ENCODE data around the gene NOS1. TPM values are rescaled to one million over a fixed set of nuclear protein-coding genes. Genes with fewer than 3 reads are reported as not detected.
"Not testable (repeated sequence)": the region's sequence is repeated elsewhere in the genome, so short reads cannot be mapped to it uniquely, and the experiment has no call there.

The NOS1 gene
- total and polyA plus RNA-seq, 5 donors, result 0.07 to 0.71 (median 0.23) TPM

DNA sequence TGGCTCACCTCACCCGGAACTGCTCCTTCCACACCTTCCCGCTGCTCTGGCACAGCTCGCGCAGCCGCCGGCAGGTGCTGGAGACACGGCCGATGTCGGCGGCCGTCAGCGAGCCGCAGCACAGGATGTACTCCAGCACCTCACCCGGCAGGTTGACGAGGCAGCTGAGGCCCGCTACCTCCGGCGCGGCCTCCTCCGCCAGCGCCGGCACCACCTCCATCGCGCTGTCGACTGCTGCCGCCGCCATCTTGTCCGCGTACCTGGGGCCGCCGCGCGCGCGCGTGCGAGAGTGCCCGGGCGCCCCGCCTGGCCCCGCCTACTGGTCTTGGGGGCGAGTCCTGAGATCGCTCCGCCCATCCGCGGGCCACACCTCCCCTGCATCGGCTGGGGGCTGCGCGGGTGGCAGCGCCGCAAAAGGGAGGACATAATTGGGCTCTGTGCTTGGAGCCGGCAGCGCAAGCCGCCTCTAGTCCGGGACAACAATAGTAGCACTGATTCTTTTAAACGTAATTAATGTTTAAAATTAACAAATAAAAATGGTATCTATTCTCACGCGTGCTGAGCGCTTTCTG is 171.1 kb downstream of the NOS1 start, which contains the start of gene FBXO21:
Gene FBXO21, minus strand, starts transcription at position 261 of the 572 bp plus-strand sequence. Its CDS starts 14 bp downstream, at position 247.
- H3K9me3 ChIP-seq (ENCODE audit: control insufficient read depth, low read length), result no peaks in the 10 kb centered on the region
- no peaks in the 10 kb centered on the region for H3K4me1 ChIP-seq (ENCODE audit: control insufficient read depth, insufficient read depth, low read length)
- DNase-seq, result peak; percentile 92 to 97 (median 97)
- 1% methylated on average over 59 of the region's 59 CpGs for WGBS
- peak within 1 kb of the TSS; percentile 93 for H3K4me3 ChIP-seq (ENCODE audit: low read length)
- peak within 1 kb of the TSS; percentile 68 for H3K27ac ChIP-seq (ENCODE audit: low read length)
- peak; percentile 98 for ATAC-seq
- no peaks in the 10 kb centered on the region for H3K27me3 ChIP-seq (ENCODE audit: control insufficient read depth, insufficient read depth)
- intact Hi-C loops (cut with DNase I), result no loop called here

DNA sequence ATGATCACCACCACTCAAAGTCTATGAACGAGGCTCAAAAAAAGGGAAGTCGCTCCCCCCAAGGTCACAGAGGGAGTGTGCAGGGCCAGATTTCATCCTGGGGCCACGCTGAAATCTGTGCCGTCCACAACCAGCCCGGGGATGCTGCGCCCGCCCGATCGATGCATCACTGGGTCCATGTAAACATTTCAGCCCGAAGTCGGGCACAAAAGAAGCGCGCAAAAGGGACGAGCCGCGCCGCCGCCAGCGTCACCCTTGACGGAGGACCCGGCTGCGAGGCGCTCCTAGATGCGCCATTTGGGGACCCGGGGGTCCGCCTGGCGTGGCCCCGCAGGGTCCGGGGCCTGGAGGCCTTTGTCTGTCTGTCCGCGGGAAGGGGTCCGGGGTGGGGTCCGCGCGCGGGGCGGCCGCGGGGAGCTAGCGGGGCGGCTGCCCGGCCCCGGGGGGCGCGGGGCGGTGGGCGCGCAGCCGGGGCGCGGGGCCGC is 171.7 kb downstream of the NOS1 start:
- intact Hi-C loops (cut with DNase I), result no loop called here
- under 1% methylated on average over 52 of the region's 52 CpGs for WGBS
- peak; percentile 3 to 8 for ATAC-seq

DNA sequence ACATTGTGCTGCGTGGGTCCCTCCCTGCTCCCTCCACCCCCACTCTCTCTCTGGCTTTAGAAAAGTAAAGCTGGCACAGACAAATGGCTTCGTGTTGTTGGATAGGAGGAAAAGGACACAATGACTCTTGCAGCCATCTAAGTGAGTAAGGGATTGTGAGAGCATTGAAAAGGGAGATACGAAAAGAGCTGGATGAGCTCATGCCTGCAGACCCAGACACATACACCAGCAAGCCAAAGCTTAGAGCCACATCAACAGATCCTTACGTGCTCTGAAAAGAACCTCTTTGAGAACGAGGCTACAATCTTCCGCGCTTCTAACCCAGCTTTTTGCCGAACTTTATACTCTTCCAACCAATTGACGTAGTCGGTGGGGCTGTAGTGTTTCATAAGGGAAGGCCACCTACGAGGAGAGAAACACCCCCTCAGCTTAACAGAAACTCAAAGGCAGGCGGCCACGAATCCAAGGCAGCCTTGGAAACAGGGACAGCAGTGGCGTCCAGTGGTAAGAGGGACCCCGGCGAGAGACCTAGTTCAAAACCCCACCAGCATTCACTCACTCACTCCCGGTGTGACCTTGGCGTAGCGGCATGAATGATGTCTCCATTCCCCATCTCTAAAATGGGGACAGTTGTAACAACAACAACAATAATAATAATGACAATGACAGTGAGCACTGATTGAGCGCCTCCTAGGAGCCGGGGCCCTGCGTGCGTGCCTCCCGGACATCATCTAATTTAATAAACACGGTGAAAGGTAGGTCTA is 172.3 kb downstream of the NOS1 start:
- 19% methylated on average over 25 of the region's 25 CpGs for WGBS
- intact Hi-C loops (cut with DNase I), result no loop called here
- ATAC-seq, result peak; percentile 56 to 58

More for the DNA sequence above, 171.7 kb downstream of the NOS1 start:
- Histone ChIP-seq H3K27me3 (ENCODE audit: control insufficient read depth, insufficient read depth) (no peaks in the 10 kb centered on the region), H3K4me3 (ENCODE audit: low read length) (peak overlapping the region; percentile 93), H3K4me1 (ENCODE audit: control insufficient read depth, insufficient read depth, low read length) (no peaks in the 10 kb centered on the region), H3K9me3 (ENCODE audit: control insufficient read depth, low read length) (no peaks in the 10 kb centered on the region), H3K27ac (ENCODE audit: low read length) (peak overlapping the region; percentile 68)
- DNase-seq, result peak; percentile 26 to 73 (median 71)

DNA sequence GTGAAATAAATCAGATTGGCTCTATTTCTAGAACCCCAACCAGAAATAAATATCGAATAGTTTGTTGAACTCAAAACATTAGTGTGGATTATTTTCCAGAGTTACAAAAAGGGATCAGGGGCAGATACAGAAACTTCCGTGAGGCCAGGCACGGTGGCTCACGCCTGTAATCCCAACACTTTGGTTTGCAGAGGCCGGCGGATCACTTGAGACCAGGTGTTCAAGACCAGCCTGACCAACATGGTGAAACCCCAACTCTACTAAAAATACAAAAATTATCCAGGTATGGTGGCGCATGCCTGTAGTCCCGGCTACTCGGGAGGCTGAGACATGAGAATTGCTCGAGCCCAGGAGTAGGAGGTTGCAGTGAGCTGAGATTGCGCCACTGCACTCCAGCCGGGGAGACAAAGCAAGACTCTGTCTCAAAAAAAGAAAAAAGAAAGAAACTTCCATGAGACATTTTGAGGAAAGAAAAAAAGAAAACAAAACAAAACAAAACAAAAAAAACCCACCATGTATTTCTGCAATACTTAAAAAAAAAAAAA is 173.2 kb downstream of the NOS1 start:
- Histone ChIP-seq H3K27me3 (ENCODE audit: control insufficient read depth, insufficient read depth) (no peaks in the 10 kb centered on the region), H3K4me3 (ENCODE audit: low read length) (no peak overlapping the region), H3K4me1 (ENCODE audit: control insufficient read depth, insufficient read depth, low read length) (no peaks in the 10 kb centered on the region), H3K9me3 (ENCODE audit: control insufficient read depth, low read length) (no peaks in the 10 kb centered on the region), H3K27ac (ENCODE audit: low read length) (no peak overlapping the region)
- no peak for DNase-seq
- ATAC-seq, result no peak
- 95% methylated on average over 12 of the region's 12 CpGs for WGBS
- intact Hi-C loops (cut with DNase I), result no loop called here

More for the DNA sequence above, 172.3 kb downstream of the NOS1 start:
- peak overlapping the region; percentile 93 for H3K4me3 ChIP-seq (ENCODE audit: low read length)
- H3K27ac ChIP-seq (ENCODE audit: low read length), result peak overlapping the region; percentile 68
- H3K27me3 ChIP-seq (ENCODE audit: control insufficient read depth, insufficient read depth), result no peaks in the 10 kb centered on the region
- no peaks in the 10 kb centered on the region for H3K9me3 ChIP-seq (ENCODE audit: control insufficient read depth, low read length)
- H3K4me1 ChIP-seq (ENCODE audit: control insufficient read depth, insufficient read depth, low read length), result no peaks in the 10 kb centered on the region
- no peak for DNase-seq

DNA sequence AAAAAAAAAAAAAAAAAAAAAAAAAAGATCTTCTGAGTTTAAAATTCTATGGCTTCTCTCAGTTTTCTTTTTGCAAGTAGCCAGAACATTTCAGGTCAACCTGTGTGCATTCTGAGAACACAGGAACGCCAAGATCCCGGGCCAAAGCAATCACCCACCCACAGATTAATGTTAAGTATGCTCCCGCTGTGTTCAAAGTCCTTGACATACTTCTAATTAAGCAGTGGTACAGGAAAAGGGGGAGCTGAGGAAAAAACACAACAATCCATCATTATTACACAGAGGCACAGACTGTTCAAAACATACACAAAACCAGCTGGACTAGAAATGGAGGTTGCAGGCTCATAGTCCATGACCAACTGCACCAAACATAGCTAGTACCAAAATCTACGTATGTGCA is 174.0 kb downstream of the NOS1 start:
- intact Hi-C loops (cut with DNase I), result no loop called here
- no peak for ATAC-seq
- Histone ChIP-seq H3K27me3 (ENCODE audit: control insufficient read depth, insufficient read depth) (no peaks in the 10 kb centered on the region), H3K27ac (ENCODE audit: low read length) (no peak overlapping the region), H3K4me3 (ENCODE audit: low read length) (no peak overlapping the region), H3K4me1 (ENCODE audit: control insufficient read depth, insufficient read depth, low read length) (no peaks in the 10 kb centered on the region), H3K9me3 (ENCODE audit: control insufficient read depth, low read length) (no peaks in the 10 kb centered on the region)
- WGBS, result 80% methylated on average over 4 of the region's 4 CpGs
- no peak for DNase-seq

DNA sequence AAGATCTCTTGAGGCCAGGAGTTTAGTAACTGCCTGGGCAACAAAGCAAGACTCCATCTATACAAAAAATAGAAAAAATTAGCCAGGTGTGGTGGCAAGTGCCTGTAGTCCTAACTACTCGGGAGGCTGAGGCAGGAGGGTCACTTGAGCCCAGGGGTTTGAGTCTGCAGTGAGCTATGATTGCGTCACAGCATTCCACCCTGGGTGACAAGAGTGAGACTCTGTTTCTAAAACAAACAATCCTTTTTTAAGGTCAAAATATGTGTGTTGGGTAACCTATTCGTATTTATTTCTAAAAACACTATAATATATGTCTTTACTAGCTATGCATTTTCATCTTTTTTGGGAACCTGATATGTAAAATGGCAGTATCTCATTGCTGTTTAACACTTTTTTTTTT is 178.6 kb downstream of the NOS1 start:
- no peak overlapping the region for H3K4me3 ChIP-seq (ENCODE audit: low read length)
- no peak overlapping the region for H3K27ac ChIP-seq (ENCODE audit: low read length)
- H3K4me1 ChIP-seq (ENCODE audit: control insufficient read depth, insufficient read depth, low read length), result no peaks in the 10 kb centered on the region
- WGBS, result 98% methylated on average over 3 of the region's 3 CpGs
- no peaks in the 10 kb centered on the region for H3K9me3 ChIP-seq (ENCODE audit: control insufficient read depth, low read length)
- DNase-seq, result no peak
- no peaks in the 10 kb centered on the region for H3K27me3 ChIP-seq (ENCODE audit: control insufficient read depth, insufficient read depth)
- intact Hi-C loops (cut with DNase I), result no loop called here
- ATAC-seq, result no peak

DNA sequence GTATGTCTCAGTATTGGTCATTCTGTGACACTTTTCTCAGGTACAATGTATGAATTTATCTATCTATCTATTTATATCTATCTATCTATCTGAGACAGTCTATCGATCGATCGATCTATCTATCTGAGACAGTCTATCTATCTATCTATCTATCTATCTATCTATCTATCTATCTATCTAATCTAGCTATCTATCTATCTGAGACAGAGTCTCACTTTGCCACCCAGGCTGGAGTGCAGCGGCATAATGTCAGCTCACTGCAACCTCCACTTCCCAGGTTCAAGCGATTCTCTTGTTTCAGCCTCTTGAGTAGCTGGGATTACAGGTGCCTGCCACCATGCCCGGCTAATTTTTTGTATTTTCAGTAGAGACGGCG is 180.0 kb downstream of the NOS1 start:
- H3K9me3 ChIP-seq (ENCODE audit: control insufficient read depth, low read length); DNase-seq; intact Hi-C loops (cut with DNase I); H3K4me3 ChIP-seq (ENCODE audit: low read length); H3K27me3 ChIP-seq (ENCODE audit: control insufficient read depth, insufficient read depth); ATAC-seq; H3K27ac ChIP-seq (ENCODE audit: low read length); H3K4me1 ChIP-seq (ENCODE audit: control insufficient read depth, insufficient read depth, low read length): not testable (repeated sequence)
- WGBS, result 98% methylated on average over 8 of the region's 8 CpGs

DNA sequence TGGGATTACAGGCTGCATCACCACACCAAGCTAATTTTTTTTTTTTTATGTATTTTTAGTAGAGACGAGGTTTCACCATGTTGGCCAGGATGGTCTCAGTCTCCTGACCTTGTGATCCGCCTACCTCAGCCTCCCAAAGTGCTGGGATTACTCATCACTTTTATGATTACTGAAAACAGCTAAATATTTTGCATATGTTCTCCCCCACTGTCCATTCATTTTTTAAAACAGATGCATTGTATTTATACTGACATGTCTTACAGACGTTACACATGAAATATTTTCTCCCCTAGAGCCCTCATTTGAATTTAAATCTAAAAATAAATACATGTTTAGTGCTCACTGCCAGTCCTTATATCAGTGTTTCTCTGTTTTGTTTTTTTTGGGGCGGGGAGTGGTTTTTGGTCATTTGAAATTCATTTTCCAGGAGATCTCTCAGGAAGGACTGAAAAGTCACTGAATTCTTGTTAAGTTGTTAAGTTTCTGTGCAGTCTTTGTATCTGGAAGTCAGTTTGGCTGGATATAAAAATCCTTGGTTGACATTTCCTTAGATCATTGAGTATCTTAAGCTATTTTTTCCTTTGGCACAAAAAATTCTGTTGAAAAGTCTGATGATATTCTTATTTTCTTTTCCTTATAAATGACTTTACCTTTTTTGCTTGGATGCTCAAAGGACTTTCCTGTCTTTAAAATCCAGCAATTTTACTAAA is 180.5 kb downstream of the NOS1 start:
- WGBS, result 92% methylated on average over 4 of the region's 4 CpGs
- ATAC-seq, result no peak
- H3K27ac ChIP-seq (ENCODE audit: low read length), result no peak overlapping the region

DNA sequence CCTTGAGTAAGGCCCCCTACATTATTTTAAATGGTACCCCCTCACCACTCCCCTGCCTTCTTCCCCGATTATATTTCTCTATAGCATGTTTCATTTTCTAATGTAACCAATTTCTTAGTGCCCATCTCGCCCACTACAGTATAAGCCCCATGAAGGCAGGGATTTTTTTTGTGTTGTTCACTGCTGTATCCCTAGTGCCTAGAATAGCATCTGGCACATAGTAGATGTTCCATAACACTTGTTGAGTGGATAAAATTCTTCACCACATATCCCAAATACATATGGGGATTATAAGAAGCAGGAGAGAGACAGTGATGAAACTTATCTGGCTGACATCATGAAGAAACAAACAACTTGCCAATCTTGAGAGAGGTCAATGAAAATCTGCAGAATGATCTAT is 182.7 kb downstream of the NOS1 start:
- DNase-seq, result no peak
- H3K4me3 ChIP-seq (ENCODE audit: low read length), result no peak overlapping the region
- WGBS, result 97% methylated on average over 2 of the region's 2 CpGs
- H3K4me1 ChIP-seq (ENCODE audit: control insufficient read depth, insufficient read depth, low read length), result no peaks in the 10 kb centered on the region
- ATAC-seq, result no peak
- H3K9me3 ChIP-seq (ENCODE audit: control insufficient read depth, low read length), result no peaks in the 10 kb centered on the region
- H3K27me3 ChIP-seq (ENCODE audit: control insufficient read depth, insufficient read depth), result no peaks in the 10 kb centered on the region
- no peak overlapping the region for H3K27ac ChIP-seq (ENCODE audit: low read length)
- intact Hi-C loops (cut with DNase I), result no loop called here

More for the DNA sequence above, 180.5 kb downstream of the NOS1 start:
- Histone ChIP-seq H3K4me1 (ENCODE audit: control insufficient read depth, insufficient read depth, low read length) (no peaks in the 10 kb centered on the region), H3K4me3 (ENCODE audit: low read length) (no peak overlapping the region), H3K27me3 (ENCODE audit: control insufficient read depth, insufficient read depth) (no peaks in the 10 kb centered on the region), H3K9me3 (ENCODE audit: control insufficient read depth, low read length) (no peaks in the 10 kb centered on the region)
- DNase-seq, result no peak
- intact Hi-C loops (cut with DNase I), result no loop called here

DNA sequence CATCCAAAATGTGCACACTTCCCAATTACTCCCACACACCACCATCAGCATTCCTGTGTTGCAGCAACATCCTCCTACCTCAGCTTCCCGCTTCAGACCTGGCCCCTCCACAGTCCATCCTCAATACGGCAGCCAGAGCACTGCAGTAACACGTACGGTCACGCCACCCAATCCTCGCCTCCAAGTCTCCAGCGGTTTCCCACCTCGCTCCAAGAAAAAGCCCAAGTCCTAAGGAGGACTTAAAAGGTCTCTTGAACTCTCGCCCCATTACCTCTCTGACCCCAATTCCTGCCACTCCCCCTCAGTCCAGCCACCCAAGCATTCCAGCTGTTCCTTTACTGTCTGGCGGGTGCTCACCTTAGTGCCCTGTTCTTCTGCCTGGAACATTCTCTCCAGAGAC is 183.1 kb downstream of the NOS1 start:
- intact Hi-C loops (cut with DNase I), result no loop called here
- ATAC-seq, result no peak
- no peaks in the 10 kb centered on the region for H3K27me3 ChIP-seq (ENCODE audit: control insufficient read depth, insufficient read depth)

DNA sequence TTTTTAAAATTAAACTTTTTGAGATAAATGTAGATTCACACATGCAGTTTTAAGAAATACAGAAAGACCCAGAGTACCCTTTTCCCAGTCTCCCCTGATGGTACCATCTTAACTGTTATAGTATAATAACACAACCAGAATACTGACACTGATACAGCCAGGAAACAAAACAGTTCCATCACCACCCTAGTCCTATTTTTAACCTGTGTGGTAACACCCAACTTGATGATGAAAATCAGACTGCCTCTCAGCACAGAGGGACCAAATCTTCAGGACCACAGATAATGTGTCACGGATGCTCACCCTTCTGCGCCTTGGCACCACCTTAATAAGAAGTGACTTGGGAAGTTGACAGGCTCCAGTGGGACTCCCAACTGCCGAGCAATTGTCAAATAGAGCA is 189.3 kb downstream of the NOS1 start:
- Histone ChIP-seq H3K4me1 (ENCODE audit: control insufficient read depth, insufficient read depth, low read length) (peaks cover 3% of the 10 kb centered on the region), H3K27me3 (ENCODE audit: control insufficient read depth, insufficient read depth) (no peaks in the 10 kb centered on the region), H3K9me3 (ENCODE audit: control insufficient read depth, low read length) (no peaks in the 10 kb centered on the region), H3K27ac (ENCODE audit: low read length) (no peak overlapping the region), H3K4me3 (ENCODE audit: low read length) (no peak overlapping the region)
- 70% methylated on average over 3 of the region's 3 CpGs for WGBS
- intact Hi-C loops (cut with DNase I), result no loop called here
- DNase-seq (no peak), ATAC-seq (no peak)

More for the DNA sequence above, 183.1 kb downstream of the NOS1 start:
- Histone ChIP-seq H3K27ac (ENCODE audit: low read length) (no peak overlapping the region), H3K4me3 (ENCODE audit: low read length) (no peak overlapping the region), H3K4me1 (ENCODE audit: control insufficient read depth, insufficient read depth, low read length) (no peaks in the 10 kb centered on the region), H3K9me3 (ENCODE audit: control insufficient read depth, low read length) (no peaks in the 10 kb centered on the region)
- WGBS, result 96% methylated on average over 10 of the region's 10 CpGs
- no peak for DNase-seq
